Vagina (tissue), 2 donors: ENCODE results near the gene UGT2B17. TPM values are rescaled to one million over a fixed set of nuclear protein-coding genes. Genes with fewer than 3 reads are reported as not detected.
"Not testable (repeated sequence)": the region's sequence is repeated elsewhere in the genome, so short reads cannot be mapped to it uniquely, and the experiment has no call there.

Source experiments
- DNase-seq, 2 donors: peaks; one replicate each; pipeline ENCODE4 v3.0.0-alpha.2; 2017; ENCODE audit errors: extremely low spot score in 2 of 2
- H3K27ac ChIP-seq: fragments of 200-600 bp; sonication (generic); one replicate; pipeline ENCODE4 v1.5.1; 2019
- H3K27me3 ChIP-seq: fragments of 200-600 bp; sonication (generic); one replicate; pipeline ENCODE4 v1.5.1; 2019
- H3K36me3 ChIP-seq, 2 donors: fragments of 200-600 bp; sonication (generic); one replicate each; pipeline ENCODE4 v1.5.1; 2017 to 2019
- H3K4me1 ChIP-seq: fragments of 200-600 bp; sonication (generic); one replicate; pipeline ENCODE4 v1.5.1; 2019
- H3K4me3 ChIP-seq, 2 donors: fragments of 200-600 bp; sonication (generic); 1 replicate in 1 of 2; 2 replicates in 1 of 2; pipeline ENCODE4 v1.5.1; 2016 to 2019
- H3K9me3 ChIP-seq: fragments of 200-600 bp; sonication (generic); one replicate; pipeline ENCODE4 v1.5.1; 2019
- POLR2A ChIP-seq, 2 donors: fragments of 450-650 bp; IDR thresholded peaks; one replicate each; pipeline ENCODE4 v1.6.1; 2017; ENCODE audit warnings: antibody characterized with exemption in 2 of 2, mild to moderate bottlenecking in 2 of 2, moderate library complexity in 2 of 2
- POLR2AphosphoS5 ChIP-seq, 2 donors: sonication (generic); formaldehyde crosslinking; IDR thresholded peaks; one replicate each; pipeline ENCODE4 v1.9.0; 2017; ENCODE audit warnings: antibody characterized with exemption in 2 of 2, mild to moderate bottlenecking in 2 of 2, low read depth in 1 of 2; ENCODE audit not compliant: insufficient read depth in 1 of 2
- intact Hi-C: fragments of 100-400 bp; cut with DNase I; formaldehyde crosslinking; loops from one replicate; pipeline ENCODE4 v1.15.1; 2023
- total RNA-seq: library from RNA; depleted of rRNA; stranded (reverse); fragments of >200 nt; gene quantifications from one replicate; pipeline ENCODE4 v1.2.3, GENCODE V29; 2016
- TF ChIP-seq, protein P1 (sequence below), 3 experiments: fragments of 450-650 bp in 2 of 3; fragments of 200-600 bp in 1 of 3; sonication (generic) in 1 of 3; IDR thresholded peaks; one replicate each; pipeline ENCODE4 v1.5.1; 2017 to 2019; ENCODE audit warnings: antibody characterized with exemption in 3 of 3, mild to moderate bottlenecking in 2 of 3, moderate library complexity in 2 of 3

The UGT2B17 gene
- not detected for total RNA-seq

- Histone ChIP-seq H3K4me1 (no peaks in the 10 kb centered on the region), H3K36me3 (no peaks in the 10 kb centered on the region), H3K4me3 (no peak within 1 kb of the TSS), H3K27me3 (no peaks in the 10 kb centered on the region), H3K27ac (no peak within 1 kb of the TSS), H3K9me3 (no peaks in the 10 kb centered on the region)
- DNase-seq = no peak
- intact Hi-C loops = no loop called here
- TF ChIP-seq, protein P1, sequence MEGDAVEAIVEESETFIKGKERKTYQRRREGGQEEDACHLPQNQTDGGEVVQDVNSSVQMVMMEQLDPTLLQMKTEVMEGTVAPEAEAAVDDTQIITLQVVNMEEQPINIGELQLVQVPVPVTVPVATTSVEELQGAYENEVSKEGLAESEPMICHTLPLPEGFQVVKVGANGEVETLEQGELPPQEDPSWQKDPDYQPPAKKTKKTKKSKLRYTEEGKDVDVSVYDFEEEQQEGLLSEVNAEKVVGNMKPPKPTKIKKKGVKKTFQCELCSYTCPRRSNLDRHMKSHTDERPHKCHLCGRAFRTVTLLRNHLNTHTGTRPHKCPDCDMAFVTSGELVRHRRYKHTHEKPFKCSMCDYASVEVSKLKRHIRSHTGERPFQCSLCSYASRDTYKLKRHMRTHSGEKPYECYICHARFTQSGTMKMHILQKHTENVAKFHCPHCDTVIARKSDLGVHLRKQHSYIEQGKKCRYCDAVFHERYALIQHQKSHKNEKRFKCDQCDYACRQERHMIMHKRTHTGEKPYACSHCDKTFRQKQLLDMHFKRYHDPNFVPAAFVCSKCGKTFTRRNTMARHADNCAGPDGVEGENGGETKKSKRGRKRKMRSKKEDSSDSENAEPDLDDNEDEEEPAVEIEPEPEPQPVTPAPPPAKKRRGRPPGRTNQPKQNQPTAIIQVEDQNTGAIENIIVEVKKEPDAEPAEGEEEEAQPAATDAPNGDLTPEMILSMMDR (IDR thresholded peaks at IDR 0.05) = no peak
- TF ChIP-seq POLR2A (IDR thresholded peaks at IDR 0.05) (no peak), POLR2AphosphoS5 (IDR thresholded peaks at IDR 0.05; ENCODE audit: insufficient read depth in 1 of 2, low read depth in 1 of 2) (no peak)
Observed at GRCh38 chr4:68576272-68577125, at the start of gene UGT2B17. Gene UGT2B17 (minus strand): TSS chr4:68576322. CDS start chr4:68568484, 7,838 bp downstream.

- H3K9me3 ChIP-seq, H3K27ac ChIP-seq, H3K4me1 ChIP-seq, DNase-seq, intact Hi-C loops, H3K27me3 ChIP-seq, H3K36me3 ChIP-seq, H3K4me3 ChIP-seq: not testable (repeated sequence)
Observed at GRCh38 chr4:68622731-68623130, 46.6 kb upstream of the UGT2B17 start.

DNA sequence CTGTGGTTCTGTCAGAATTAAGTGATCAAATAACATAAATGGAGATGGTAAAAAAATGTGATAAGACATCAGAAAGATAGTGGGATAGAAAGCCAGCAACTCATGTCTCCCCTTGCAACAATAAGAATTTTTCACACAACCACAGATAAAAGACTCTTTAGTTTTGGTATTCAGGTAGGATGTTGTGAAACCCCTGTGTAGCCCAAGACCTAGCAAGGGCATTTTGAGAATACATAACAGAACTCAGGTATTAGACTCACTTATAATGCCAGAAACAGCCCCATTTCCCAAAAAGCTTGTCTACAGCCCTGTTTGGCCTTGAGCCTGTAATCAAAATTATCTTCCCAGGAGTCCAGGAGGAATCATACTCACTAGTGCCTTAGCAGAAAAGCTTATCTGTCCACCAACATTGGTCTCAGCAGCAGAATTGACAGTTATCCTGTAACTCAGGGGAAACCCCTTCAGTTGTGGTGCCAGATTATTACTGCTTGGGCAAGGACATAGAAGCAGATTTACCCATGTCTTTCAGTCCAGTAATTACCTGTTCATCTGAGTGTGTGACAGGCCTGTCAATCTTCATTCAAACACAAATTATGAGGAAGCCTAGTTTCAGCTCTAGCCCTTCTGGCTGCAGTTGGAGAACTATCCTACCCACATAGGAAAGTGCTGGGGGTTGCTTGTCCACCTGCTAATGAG is 41.0 kb upstream of the UGT2B17 start:
- H3K4me3 ChIP-seq = no peak overlapping the region
- H3K36me3 ChIP-seq = no peaks in the 10 kb centered on the region
- no peaks in the 10 kb centered on the region for H3K27me3 ChIP-seq
- intact Hi-C loops = no loop called here
- no peak overlapping the region for H3K27ac ChIP-seq
- DNase-seq = no peak
- TF ChIP-seq POLR2A (IDR thresholded peaks at IDR 0.05) (no peak), POLR2AphosphoS5 (IDR thresholded peaks at IDR 0.05; ENCODE audit: insufficient read depth in 1 of 2, low read depth in 1 of 2) (no peak)
- TF ChIP-seq, protein P1 (IDR thresholded peaks at IDR 0.05) = no peak
- H3K9me3 ChIP-seq = no peaks in the 10 kb centered on the region
- H3K4me1 ChIP-seq = no peaks in the 10 kb centered on the region

GRCh38 chr4:68615699-68616422 is 39.7 kb upstream of the UGT2B17 start:
- H3K27ac ChIP-seq = no peak overlapping the region
- no peaks in the 10 kb centered on the region for H3K4me1 ChIP-seq
- no peaks in the 10 kb centered on the region for H3K9me3 ChIP-seq
- no peak overlapping the region for H3K4me3 ChIP-seq
- DNase-seq = no peak
- TF ChIP-seq POLR2A (IDR thresholded peaks at IDR 0.05) (no peak), POLR2AphosphoS5 (IDR thresholded peaks at IDR 0.05; ENCODE audit: insufficient read depth in 1 of 2, low read depth in 1 of 2) (no peak)
- TF ChIP-seq, protein P1 (IDR thresholded peaks at IDR 0.05) = no peak
- intact Hi-C loops = no loop called here
- H3K27me3 ChIP-seq = no peaks in the 10 kb centered on the region
- H3K36me3 ChIP-seq = no peaks in the 10 kb centered on the region

GRCh38 chr4:68613752-68614151 is 37.6 kb upstream of the UGT2B17 start:
- Histone ChIP-seq H3K27ac (no peak overlapping the region), H3K4me3 (no peak overlapping the region), H3K27me3 (no peaks in the 10 kb centered on the region), H3K9me3 (no peaks in the 10 kb centered on the region), H3K36me3 (no peaks in the 10 kb centered on the region), H3K4me1 (no peaks in the 10 kb centered on the region)
- no peak for DNase-seq
- no peak for TF ChIP-seq POLR2AphosphoS5 (IDR thresholded peaks at IDR 0.05; ENCODE audit: insufficient read depth in 1 of 2, low read depth in 1 of 2)
- TF ChIP-seq, protein P1 (IDR thresholded peaks at IDR 0.05) = no peak
- no peak for TF ChIP-seq POLR2A (IDR thresholded peaks at IDR 0.05)
- intact Hi-C loops = no loop called here
